GM18505 (cell line): ENCODE data around the gene RPS6KB2.

Source experiments
- ATAC-seq: cut with Tn5 transposase; IDR thresholded peaks from one replicate; pipeline ENCODE4 v1.9.1; 2021; ENCODE audit not compliant: unreplicated experiment
- POLR2A ChIP-seq: IDR thresholded peaks from 4 replicates; pipeline ENCODE4 v1.6.1; 2011; ENCODE audit warnings: borderline replicate concordance; ENCODE audit not compliant: insufficient read depth, insufficient read length; ENCODE audit errors: extremely low read depth

RPS6KB2 gene

DNA sequence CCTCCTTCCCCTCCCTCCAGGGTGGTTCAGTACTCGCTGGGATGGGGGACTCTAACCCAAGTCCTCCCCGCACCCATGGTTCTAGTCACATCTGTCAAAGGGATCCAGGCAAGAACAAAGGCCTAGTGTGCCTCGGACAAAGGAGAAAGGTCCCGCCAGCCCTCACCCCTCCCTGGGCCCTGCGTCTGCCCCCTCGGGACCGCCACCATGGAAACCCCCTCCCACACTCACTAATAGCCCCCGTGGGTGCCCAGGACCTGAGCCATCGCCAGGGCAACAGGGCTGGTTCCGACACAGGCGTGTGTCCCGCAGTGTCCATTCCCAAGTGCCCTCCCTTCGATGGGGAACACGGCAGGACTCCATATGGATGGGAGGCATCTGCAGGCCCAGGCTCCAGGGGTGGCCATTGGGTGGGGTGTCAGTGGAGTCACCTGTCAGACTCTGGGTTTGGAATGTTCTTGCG lies 17.9 kb upstream of the RPS6KB2 start:
- ATAC-seq = no peak

DNA sequence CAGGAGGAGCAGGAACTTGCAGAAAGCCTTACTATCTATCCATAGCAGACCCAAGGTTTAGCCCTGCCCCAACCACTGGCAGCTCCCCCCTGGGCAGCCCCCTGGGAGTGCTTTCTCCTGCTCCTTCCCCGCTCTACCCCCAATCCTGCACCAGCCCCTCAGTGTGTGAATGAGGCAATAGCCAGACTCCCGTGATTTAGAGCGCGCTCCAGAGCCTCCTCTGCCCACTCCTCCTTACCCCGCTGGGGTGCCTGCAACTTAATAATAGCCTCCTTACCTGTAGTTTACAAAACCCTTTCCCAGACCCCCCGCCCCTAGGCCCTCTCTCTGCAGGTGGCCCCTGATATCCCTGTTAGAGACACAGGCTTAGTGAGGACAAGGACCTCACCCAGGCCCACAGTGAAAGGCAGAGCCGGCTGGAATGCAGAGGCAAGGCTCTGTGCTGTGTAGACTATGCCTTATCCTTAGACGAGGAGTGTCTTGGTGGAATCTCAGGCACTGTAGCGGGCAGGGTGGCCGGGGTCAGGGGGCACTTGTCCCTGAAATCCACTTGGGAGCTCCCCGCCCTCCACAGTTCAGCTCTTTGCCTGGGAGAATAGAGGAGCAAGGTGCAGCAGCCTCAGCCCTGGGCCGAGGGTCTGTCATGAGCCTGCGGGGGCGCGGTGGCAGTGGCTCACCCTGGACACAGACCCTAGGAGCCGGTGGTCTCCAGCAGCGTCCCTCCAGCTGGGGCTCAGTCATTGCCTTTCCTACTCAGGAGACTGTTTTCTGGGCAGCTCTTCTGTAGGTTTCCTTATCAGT lies 17.1 kb upstream of the RPS6KB2 start:
- no peak for ATAC-seq
- peak; percentile 32 for TF ChIP-seq POLR2A

More for the DNA sequence above, 17.9 kb upstream of the RPS6KB2 start:
- TF ChIP-seq POLR2A = peak; percentile 30

DNA sequence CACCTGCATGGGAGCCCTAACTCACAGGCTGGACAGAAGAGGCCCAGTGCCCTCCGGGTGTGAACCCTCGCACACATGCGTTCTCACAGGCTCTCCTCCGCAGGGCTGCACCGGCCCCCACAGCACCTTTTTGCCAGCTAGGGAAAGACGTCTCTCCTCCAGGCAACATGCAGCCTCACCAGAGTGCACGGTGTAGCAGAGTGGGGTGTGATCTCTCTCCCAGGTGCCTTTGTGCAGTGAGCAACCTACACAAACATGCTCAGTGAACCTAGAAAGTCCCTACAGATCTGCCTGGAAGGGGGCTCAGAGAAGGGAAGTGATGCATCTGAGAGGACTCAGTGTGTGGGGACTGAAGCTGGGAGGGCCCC lies 16.5 kb upstream of the RPS6KB2 start:
- ATAC-seq = no peak
- no peak for TF ChIP-seq POLR2A

- ATAC-seq = no peak
- TF ChIP-seq POLR2A = no peak
These were observed 15.7 kb upstream of the RPS6KB2 start for GRCh38 chr11:67412495-67413179.

DNA sequence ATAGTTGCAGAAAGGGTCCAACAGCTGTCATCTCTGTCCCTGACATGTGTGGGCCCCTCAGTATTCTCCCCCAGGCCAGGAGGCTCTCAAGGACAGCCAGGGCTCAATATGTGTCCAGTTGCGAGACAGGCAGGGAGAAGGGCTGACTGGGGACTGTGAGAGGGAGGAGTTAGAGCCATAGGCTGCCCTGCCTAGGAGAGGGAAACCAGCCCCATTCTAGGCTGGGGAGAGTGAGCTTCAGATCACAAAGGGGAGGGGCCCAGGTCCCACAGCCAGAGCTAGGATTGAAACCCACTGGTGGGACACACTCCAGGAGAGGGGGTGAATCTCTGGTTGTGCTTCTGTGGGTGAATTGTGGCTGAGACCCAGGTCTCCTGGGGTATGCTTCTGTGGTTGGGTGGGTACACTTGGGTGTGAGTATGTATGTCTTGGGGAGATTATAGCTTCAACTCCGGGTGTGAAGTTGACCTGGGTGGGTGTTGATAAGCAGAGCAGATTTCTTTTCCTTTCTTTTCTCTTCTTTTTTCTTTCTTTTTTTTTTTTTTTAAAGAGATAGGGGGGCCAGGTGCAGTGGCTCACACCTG lies 14.9 kb upstream of the RPS6KB2 start:
- no peak for TF ChIP-seq POLR2A
- no peak for ATAC-seq

DNA sequence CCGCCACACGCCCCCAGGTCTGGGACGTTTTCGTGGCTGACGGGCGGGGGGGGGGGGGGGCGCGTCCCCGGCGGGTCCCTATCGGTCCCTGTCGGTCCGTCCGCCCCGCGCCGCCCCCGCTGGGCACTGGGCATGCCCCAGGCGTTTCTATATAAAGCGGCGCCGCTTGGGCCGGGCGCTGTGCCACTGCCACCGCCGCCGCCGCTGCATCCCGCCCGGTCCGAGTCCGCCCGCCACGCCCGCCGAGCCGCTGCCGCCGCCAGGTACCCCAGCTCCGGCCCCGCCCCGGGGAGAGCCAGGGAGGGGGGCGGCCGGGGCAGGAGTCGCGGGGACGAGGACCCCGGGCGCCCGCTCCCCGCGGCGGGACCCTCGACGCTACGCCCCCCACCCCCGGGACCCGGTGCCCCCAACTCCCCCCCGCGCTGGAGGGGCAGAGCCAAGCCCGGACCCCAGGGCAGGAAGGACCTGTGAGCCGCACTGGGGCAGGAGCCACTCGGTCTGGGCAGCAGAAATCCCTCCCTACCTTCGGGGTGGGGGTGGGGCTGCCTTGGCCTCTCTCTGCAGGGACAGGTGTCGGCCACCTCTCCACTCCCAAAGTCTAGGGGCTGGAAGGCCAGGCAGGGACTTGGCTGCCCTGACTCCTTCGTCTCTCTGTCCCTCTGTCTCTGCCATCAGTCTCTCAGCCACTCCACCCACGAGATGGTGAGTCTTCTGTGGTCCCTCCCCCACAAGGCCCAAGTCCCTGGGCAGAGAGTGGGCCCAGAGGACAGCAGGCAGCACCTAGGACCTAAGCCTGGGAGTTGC lies 12.6 kb upstream of the RPS6KB2 start, which contains the start of gene CARNS1:
CARNS1 (plus strand) TSS at position 178 of the 804 bp plus-strand sequence; CDS start at position 700, 522 bp downstream.
- no peak for ATAC-seq
- TF ChIP-seq POLR2A = no peak

GRCh38 chr11:67416416-67417335 lies 11.6 kb upstream of the RPS6KB2 start:
- TF ChIP-seq POLR2A = no peak
- ATAC-seq = no peak

- no peak for TF ChIP-seq POLR2A
- no peak for ATAC-seq
These were observed 10.9 kb upstream of the RPS6KB2 start for GRCh38 chr11:67417425-67417824.

DNA sequence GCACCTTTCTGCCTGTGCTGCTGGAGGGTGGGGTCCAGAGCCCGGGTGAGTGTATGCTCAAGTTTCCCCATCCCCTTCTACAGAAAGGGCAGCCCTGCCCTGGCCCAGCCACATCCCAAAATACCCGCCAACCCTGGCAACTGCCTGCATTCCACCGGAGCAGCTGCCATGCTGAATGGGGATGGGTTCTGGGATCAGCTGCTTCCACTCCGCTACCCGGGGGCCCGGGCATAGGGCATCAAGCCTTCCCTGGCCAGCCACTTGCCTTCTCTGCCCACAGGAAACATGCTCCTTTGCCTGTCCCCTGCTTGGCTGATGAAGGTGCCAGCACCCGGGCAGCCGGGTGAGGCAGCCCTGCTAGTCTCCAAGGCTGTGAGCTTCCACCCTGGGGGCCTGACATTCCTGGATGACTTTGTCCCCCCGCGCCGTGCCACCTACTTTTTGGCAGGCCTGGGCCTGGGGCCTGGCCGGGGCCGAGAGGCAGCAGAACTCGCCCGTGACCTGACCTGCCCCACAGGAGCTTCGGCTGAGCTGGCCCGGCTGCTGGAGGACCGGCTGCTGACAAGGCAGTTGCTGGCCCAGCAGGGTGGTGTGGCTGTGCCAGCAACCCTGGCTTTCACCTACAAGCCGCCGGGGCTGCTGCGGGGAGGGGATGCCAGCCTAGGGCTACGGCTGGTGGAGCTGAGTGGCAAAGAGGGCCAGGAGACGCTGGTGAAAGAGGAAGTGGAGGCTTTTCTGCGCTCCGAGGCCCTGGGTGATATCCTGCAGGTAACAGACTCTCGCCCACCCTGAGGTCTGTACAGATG lies 9.6 kb upstream of the RPS6KB2 start:
- ATAC-seq = no peak
- TF ChIP-seq POLR2A = no peak

DNA sequence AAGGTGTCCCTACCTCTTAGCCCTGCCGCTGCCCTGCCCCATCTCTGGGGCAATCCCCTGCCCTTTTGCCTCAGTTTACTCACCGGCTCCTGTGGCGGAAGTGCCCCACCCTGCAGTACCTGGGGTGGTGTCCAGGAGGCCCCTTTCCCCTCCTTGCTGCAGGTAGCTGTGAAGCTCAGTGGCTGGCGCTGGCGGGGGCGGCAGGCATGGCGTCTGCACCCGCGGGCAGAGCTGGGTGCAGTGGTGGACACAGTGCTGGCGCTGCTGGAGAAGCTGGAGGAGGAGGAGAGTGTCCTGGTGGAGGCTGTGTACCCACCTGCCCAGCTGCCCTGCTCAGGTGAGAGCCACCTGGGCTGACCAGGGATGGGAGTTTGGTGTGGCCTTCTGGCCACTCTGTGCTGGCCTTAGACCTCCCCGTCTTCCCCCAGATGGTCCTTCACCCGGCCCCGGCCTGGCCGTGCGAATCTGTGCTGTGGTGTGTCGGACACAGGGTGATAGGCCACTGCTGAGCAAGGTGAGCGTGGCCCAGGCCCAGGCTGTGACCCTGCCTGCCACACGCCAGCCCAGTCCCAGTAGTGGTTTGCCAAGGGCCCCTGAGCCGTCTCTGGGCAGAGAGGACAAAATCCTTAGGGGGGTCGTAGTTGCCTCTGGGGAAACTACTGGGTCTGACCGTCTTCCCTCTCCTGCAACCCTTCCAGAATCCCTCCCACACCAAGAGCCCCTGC lies 8.8 kb upstream of the RPS6KB2 start:
- no peak for TF ChIP-seq POLR2A
- no peak for ATAC-seq

DNA sequence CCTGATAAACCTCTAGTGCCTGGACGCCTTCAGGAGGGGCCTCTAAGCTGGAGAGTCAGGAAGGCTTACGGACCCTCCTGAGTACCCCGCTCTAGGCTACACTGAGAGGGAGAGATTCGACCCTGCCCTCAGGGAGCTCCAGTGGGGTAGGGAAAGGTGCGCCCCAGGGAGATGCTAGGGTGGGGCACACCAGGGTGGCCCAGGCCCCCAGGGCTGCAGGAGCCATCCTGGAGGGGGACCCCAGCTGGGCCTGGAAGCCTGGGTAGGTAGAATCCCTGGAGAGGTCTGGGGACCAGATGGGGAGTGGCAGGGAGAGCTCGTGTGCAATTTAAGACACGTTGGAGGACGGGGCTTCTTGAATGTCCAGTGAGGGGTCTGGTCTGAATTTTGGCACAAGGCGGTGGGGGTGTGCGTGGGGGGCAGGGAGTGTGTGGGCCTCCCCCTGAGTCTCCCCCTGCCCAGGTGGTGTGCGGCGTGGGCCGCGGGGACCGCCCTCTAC lies 8.1 kb upstream of the RPS6KB2 start:
- TF ChIP-seq POLR2A = no peak
- no peak for ATAC-seq
